ENCODE data around the gene VMP1. TPM values are rescaled to one million over a fixed set of nuclear protein-coding genes. Genes with fewer than 3 reads are reported as not detected.
"Not testable (repeated sequence)": the region's sequence is repeated elsewhere in the genome, so short reads cannot be mapped to it uniquely, and the experiment has no call there.

Gene VMP1
- polyA plus RNA-seq, 4 donors = 95.0 to 113 (median 105) TPM

- DNase-seq (ENCODE audit: low read depth in 4 of 4, low spot score in 3 of 4) = no peak
These were observed 94.7 kb downstream of the VMP1 start for GRCh38 chr17:59802160-59802559.

GRCh38 chr17:59804901-59805465 is 97.5 kb downstream of the VMP1 start:
- DNase-seq (ENCODE audit: low read depth in 4 of 4, low spot score in 3 of 4) = no peak

GRCh38 chr17:59806322-59806721 is 98.9 kb downstream of the VMP1 start:
- not testable (repeated sequence) for DNase-seq (ENCODE audit: low read depth in 4 of 4, low spot score in 3 of 4)

- no peak for DNase-seq (ENCODE audit: low read depth in 4 of 4, low spot score in 3 of 4)
These were observed 100.5 kb downstream of the VMP1 start for GRCh38 chr17:59807892-59808509.

DNA sequence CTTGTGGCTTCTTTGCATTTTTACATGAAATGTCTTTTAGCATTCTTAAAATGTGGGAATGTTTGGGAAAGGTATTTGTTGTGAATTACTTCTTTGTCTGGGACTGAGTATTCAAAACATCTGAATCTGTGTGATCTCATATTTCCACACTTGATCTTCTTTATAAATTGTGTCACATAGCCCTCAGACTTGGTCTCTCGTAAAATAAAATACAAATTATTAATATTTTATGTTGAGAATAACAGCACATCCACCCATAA is 103.4 kb downstream of the VMP1 start:
- no peak for DNase-seq (ENCODE audit: low read depth in 4 of 4, low spot score in 3 of 4)

DNA sequence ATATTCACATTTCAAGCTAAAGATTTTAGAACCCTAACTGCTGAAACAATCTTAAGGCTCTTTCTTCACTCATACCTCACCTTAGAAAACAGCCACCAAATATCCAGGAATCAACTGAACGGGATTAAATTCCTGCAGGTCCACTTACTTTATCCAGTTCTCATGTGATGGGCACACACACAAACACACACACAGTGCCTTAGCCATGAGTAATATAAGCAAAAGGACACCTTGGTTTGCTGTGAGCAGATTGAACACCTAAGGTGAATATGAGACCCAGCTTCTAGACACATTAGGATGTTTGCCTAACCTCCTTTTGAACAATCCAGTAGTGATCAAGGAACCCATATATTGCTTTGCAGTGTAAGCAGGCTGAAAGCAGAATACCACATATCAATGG is 103.8 kb downstream of the VMP1 start:
- DNase-seq (ENCODE audit: low read depth in 4 of 4, low spot score in 3 of 4) = no peak

GRCh38 chr17:59812139-59812538 is 104.7 kb downstream of the VMP1 start:
- DNase-seq (ENCODE audit: low read depth in 4 of 4, low spot score in 3 of 4) = no peak

GRCh38 chr17:59814276-59814675 is 106.8 kb downstream of the VMP1 start:
- no peak for DNase-seq (ENCODE audit: low read depth in 4 of 4, low spot score in 3 of 4)

GRCh38 chr17:59814685-59815084 is 107.2 kb downstream of the VMP1 start:
- DNase-seq (ENCODE audit: low read depth in 4 of 4, low spot score in 3 of 4) = no peak

- no peak for DNase-seq (ENCODE audit: low read depth in 4 of 4, low spot score in 3 of 4)
These were observed 108.5 kb downstream of the VMP1 start for GRCh38 chr17:59815965-59816364.

DNA sequence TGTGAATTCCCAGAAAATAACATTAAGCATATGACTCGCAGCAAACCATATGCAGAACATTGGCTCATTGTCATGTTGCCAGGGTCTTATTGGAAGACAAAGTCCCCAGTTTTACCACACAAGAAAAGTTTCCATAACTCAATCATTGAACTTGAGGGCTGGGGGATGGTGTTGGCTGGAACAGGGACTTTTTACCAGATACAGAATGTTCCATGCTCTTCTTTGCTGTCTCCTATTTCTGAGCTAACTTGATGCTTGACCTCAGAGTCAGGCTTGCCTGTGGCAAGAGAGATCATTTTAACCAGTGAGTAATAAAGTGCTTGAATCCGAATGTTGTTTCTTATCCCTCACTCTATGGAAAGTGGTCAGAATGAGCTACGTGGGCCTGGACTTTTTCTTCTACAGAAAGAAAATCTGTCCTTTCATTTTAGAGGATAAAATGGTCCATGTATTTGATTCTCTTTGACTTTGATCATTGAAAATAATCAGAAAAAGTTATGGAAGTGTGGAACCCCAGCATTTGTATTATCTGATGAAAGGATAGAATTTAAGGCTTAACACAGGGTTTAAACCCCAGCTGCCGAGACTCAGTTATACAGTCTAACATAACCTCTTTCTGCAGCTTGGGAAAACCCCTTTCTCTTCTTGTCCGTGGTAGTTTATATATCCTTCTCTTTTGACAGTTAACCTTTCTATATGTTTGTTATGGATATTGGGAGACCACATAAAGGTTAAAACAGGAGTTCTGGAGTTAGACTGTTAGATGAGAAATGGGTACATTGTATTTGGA is 118.3 kb downstream of the VMP1 start:
- DNase-seq (ENCODE audit: low read depth in 4 of 4, low spot score in 3 of 4) = no peak

DNA sequence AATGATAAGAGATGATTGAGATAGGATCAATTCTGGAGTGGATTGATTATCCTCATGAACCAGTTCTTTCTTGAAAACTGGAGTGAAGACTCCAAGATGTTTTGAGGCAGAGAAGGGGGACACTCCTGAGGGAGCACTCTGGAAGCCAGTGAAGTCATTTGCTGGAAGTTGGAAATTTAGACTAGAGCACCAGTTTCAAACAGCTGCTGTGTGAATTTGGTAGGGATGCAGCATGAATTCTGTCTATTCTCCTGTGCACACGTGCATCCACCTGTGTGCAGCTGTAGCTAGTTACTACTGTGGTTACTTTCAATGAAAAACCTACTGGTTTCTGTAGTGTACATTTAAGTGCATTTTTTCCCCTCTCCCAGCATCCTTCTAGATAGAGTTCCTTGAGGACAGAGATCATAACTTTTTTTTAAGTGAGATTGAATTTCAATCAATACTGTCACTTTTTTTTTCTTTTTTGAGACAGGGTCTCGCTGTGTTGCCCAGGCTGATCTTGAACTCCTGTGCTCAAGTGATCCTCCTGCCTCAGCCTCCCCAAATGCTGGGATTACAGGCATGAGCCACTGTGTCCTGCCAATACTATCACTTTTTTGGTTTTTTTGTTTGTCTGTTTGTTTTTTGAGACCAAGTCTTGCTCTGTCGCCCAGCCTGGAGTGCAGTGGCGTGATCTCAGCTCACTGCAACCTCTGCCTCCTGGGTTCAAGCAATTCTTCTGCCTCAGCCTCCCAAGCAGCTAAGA is 119.4 kb downstream of the VMP1 start:
- no peak for DNase-seq (ENCODE audit: low read depth in 4 of 4, low spot score in 3 of 4)

- no peak for DNase-seq (ENCODE audit: low read depth in 4 of 4, low spot score in 3 of 4)
These were observed 120.4 kb downstream of the VMP1 start for GRCh38 chr17:59827721-59828477.

DNA sequence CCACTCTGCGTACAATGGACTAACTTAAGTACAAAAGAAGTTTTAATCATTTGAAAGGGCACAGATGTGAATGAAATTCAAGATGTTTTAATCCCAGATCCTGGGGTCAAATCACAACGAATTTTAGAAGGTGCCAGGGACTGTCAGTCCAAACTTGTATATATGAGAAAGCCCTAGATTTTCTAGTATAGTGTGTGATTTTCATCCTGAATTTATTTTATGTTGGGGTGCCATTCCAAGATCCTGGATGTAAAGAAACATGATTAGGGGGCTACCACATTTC is 121.0 kb downstream of the VMP1 start:
- DNase-seq (ENCODE audit: low read depth in 4 of 4, low spot score in 3 of 4) = no peak

DNA sequence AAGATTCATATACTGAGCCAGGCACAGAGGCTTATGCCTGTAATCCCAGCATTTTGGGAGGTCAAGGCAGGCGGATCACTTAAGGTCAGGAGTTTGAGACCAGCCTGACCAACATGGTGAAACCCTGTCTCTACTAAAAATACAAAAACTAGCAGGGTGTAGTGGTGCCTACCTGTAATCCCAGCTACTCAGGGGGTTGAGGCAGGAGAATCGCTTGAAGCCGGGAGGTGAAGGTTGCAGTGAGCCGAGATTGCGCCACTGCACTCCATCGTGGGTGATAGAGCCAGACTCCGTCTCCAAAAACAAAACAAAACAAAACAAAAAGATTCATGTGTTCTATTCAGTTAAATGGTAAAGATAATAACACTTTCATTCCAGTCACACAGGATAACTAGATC is 121.4 kb downstream of the VMP1 start:
- not testable (repeated sequence) for DNase-seq (ENCODE audit: low read depth in 4 of 4, low spot score in 3 of 4)

- no peak for DNase-seq (ENCODE audit: low read depth in 4 of 4, low spot score in 3 of 4)
These were observed 122.0 kb downstream of the VMP1 start for GRCh38 chr17:59829217-59830006.

DNA sequence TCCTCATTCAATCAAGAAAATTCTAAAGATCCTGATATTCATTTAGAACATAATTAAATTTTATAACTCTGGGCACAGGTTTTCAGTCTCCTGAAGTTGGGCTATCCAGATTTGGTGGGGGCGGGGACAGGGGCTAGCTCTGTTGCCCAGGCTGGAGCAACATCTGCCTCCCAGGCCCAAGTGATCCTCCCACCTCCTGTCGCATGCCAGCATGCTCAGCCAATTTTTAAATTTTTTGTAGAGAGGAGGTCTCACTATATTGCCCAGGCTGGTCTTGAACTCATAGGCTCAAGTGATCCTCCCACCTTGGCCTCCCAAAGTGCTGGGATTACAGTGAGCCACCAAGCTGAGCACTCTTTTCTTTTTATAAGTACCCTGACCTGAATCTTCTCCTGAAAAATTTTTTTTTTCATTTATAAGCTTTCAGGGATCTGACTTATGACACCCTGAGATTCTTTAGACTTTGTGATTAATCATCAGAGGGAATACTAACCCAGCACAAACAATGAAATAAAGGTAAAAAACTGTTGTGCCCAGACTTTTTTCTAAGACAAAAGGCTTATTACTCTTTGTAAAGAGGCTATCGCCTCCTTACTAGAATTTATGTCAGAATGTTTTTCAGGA is 122.7 kb downstream of the VMP1 start:
- DNase-seq (ENCODE audit: low read depth in 4 of 4, low spot score in 3 of 4) = no peak

GRCh38 chr17:59830846-59831486 is 123.5 kb downstream of the VMP1 start:
- no peak for DNase-seq (ENCODE audit: low read depth in 4 of 4, low spot score in 3 of 4)

- no peak for DNase-seq (ENCODE audit: low read depth in 4 of 4, low spot score in 3 of 4)
These were observed 125.5 kb downstream of the VMP1 start for GRCh38 chr17:59832883-59833379.

All from right renal pelvis (tissue), 4 donors.